Osteoblast (primary cell): ENCODE results near the gene GART. TPM values are rescaled to one million over a fixed set of nuclear protein-coding genes. Genes with fewer than 3 reads are reported as not detected.

ENCODE experiments used
- DNase-seq: peaks from one replicate; pipeline ENCODE4 v3.0.0; 2011; ENCODE audit warnings: low spot score, mixed read lengths; ENCODE audit not compliant: insufficient read length; ENCODE audit errors: missing footprints
- H2AFZ ChIP-seq: 2 replicates; pipeline ENCODE4 v1.6.0; 2011; ENCODE audit warnings: mild to moderate bottlenecking, low read length
- H3K27ac ChIP-seq: 2 replicates; pipeline ENCODE4 v1.5.1; 2011; ENCODE audit warnings: mild to moderate bottlenecking, low read depth, low read length, moderate library complexity
- H3K27me3 ChIP-seq: 2 replicates; pipeline ENCODE4 v1.6.0; 2012; ENCODE audit warnings: mild to moderate bottlenecking, control low read depth, inconsistent platforms, low read length, moderate library complexity; ENCODE audit not compliant: insufficient read depth
- H3K36me3 ChIP-seq: 2 replicates; pipeline ENCODE4 v1.5.1; 2011; ENCODE audit warnings: mild to moderate bottlenecking, low read length, control low read depth, moderate library complexity; ENCODE audit not compliant: insufficient read depth
- H3K4me1 ChIP-seq: 2 replicates; pipeline ENCODE4 v1.5.1; 2011; ENCODE audit warnings: mild to moderate bottlenecking, low read length, control low read depth, moderate library complexity; ENCODE audit not compliant: insufficient read depth
- H3K4me2 ChIP-seq: 2 replicates; pipeline ENCODE4 v1.6.0; 2011; ENCODE audit warnings: mild to moderate bottlenecking, low read length; ENCODE audit not compliant: insufficient read depth
- H3K4me3 ChIP-seq: fragments of 200-600 bp; sonication (generic); 3 replicates; pipeline ENCODE4 v1.5.1; 2012; ENCODE audit warnings: mild to moderate bottlenecking, low read length, inconsistent platforms; ENCODE audit not compliant: insufficient read depth
- H3K79me2 ChIP-seq: 2 replicates; pipeline ENCODE4 v1.6.0; 2012; ENCODE audit warnings: mild to moderate bottlenecking, low read length, control low read depth, inconsistent platforms; ENCODE audit not compliant: insufficient read depth
- H3K9me3 ChIP-seq: 2 replicates; pipeline ENCODE4 v1.5.1; 2011; ENCODE audit warnings: low read depth, low read length, control low read depth
- H4K20me1 ChIP-seq: 2 replicates; pipeline ENCODE4 v1.6.0; 2012; ENCODE audit warnings: mild to moderate bottlenecking, low read length, control low read depth; ENCODE audit not compliant: insufficient read depth
- CTCF ChIP-seq: IDR thresholded peaks from 2 replicates; pipeline ENCODE4 v1.5.1; 2011; ENCODE audit warnings: mild to moderate bottlenecking, low read depth, low read length, moderate library complexity; ENCODE audit errors: extremely low read depth
- total RNA-seq: library from RNA; depleted of rRNA; stranded (reverse); fragments of >200 nt; gene quantifications from 2 replicates; pipeline ENCODE4 v1.2.3, GENCODE V29; 2012

The GART gene
- total RNA-seq, 1 donor = 85.8 TPM

DNA sequence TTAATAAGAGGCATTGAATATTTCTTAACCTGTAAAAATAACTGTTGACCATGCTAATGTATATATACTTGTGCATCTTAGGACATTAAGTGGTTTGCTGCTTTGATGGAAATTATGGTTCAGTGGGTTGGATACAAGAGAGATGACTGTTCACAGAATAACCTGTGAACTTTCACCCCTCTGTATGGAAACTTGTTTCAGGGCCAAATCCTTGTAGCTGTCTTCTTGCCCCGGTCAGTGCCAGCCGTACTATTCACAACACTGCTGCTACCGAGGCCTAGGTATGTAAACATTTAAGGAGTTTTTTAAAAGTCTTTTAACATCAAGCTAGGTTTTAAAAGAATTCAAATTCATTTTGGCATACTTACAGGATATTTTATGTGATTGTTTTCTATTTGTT is 30.4 kb upstream of the GART start:
- DNase-seq = no peak
- Histone ChIP-seq H3K9me3 (no peaks in the 10 kb centered on the region), H4K20me1 (peaks cover 3% of the 10 kb centered on the region)

DNA sequence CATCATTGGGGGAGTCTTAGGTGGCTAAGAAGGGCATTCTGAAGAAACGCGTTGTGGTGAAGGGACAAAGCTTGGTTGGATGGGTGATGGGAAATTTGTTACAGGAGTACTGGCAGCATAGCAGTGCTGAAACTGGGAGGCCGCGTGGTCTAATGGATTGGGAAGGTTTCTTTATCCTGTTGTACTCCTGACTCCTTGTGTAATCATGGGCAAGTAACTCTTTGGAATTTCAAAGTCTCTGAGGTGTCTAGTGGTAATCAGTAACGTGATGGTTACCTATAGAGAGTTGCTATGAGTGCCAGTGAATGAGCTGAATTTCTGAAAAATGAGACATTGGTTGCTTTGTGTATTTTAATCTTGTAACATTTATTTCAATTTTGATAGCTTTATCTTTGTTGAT is 28.1 kb upstream of the GART start:
- no peaks in the 10 kb centered on the region for H3K4me1 ChIP-seq
- H2AFZ ChIP-seq = no peak overlapping the region
- H3K4me2 ChIP-seq = no peak overlapping the region
- H3K27ac ChIP-seq = no peak overlapping the region
- no peak for DNase-seq
- no peak for TF ChIP-seq CTCF
- no peaks in the 10 kb centered on the region for H4K20me1 ChIP-seq
- no peaks in the 10 kb centered on the region for H3K27me3 ChIP-seq
- no peaks in the 10 kb centered on the region for H3K9me3 ChIP-seq
- H3K36me3 ChIP-seq = peaks cover 77% of the 10 kb centered on the region
- H3K4me3 ChIP-seq = no peak overlapping the region
- H3K79me2 ChIP-seq = peaks cover 65% of the 10 kb centered on the region

More for the DNA sequence above, 30.4 kb upstream of the GART start:
- H2AFZ ChIP-seq = no peak overlapping the region
- no peak overlapping the region for H3K27ac ChIP-seq
- peaks cover 92% of the 10 kb centered on the region for H3K36me3 ChIP-seq
- no peak overlapping the region for H3K4me3 ChIP-seq
- no peak for TF ChIP-seq CTCF
- H3K4me1 ChIP-seq = no peaks in the 10 kb centered on the region
- H3K79me2 ChIP-seq = peaks cover 50% of the 10 kb centered on the region
- no peaks in the 10 kb centered on the region for H3K27me3 ChIP-seq
- H3K4me2 ChIP-seq = no peak overlapping the region

GRCh38 chr21:33568448-33568847 is 26.5 kb upstream of the GART start:
- Histone ChIP-seq H3K4me1 (no peaks in the 10 kb centered on the region), H3K36me3 (peaks cover 68% of the 10 kb centered on the region), H3K79me2 (peaks cover 68% of the 10 kb centered on the region)

GRCh38 chr21:33567914-33568313 is 26.0 kb upstream of the GART start:
- peaks cover 66% of the 10 kb centered on the region for H3K36me3 ChIP-seq
- no peak for DNase-seq
- H3K27ac ChIP-seq = no peak overlapping the region
- no peaks in the 10 kb centered on the region for H3K4me1 ChIP-seq
- no peaks in the 10 kb centered on the region for H3K27me3 ChIP-seq
- peaks cover 71% of the 10 kb centered on the region for H3K79me2 ChIP-seq
- H3K9me3 ChIP-seq = no peaks in the 10 kb centered on the region
- no peak overlapping the region for H3K4me3 ChIP-seq
- H3K4me2 ChIP-seq = no peak overlapping the region
- no peak overlapping the region for H2AFZ ChIP-seq
- H4K20me1 ChIP-seq = no peaks in the 10 kb centered on the region
- TF ChIP-seq CTCF = no peak

More at GRCh38 chr21:33568448-33568847, 26.5 kb upstream of the GART start:
- TF ChIP-seq CTCF = no peak
- Histone ChIP-seq H3K4me2 (no peak overlapping the region), H3K4me3 (no peak overlapping the region), H3K27ac (no peak overlapping the region), H4K20me1 (no peaks in the 10 kb centered on the region), H3K9me3 (no peaks in the 10 kb centered on the region), H2AFZ (no peak overlapping the region), H3K27me3 (no peaks in the 10 kb centered on the region)
- no peak for DNase-seq
